GM06990 (cell line): ENCODE data around the gene CCNO.

Source experiments
- DNase-seq: peaks from one replicate; pipeline ENCODE4 v3.0.0-alpha.2; 2011; ENCODE audit not compliant: insufficient read length; ENCODE audit errors: extremely low read depth
- H3K27me3 ChIP-seq: replicated peaks from 2 replicates; pipeline ENCODE4 v1.6.0; 2011; ENCODE audit warnings: low read length; ENCODE audit not compliant: control insufficient read depth, insufficient read depth
- H3K36me3 ChIP-seq: 2 replicates; pipeline ENCODE4 v1.5.1; 2011; ENCODE audit warnings: low read length; ENCODE audit not compliant: control insufficient read depth, insufficient read depth
- H3K4me3 ChIP-seq: replicated peaks from 2 replicates; pipeline ENCODE4 v1.5.1; 2011; ENCODE audit warnings: low read depth, mild to moderate bottlenecking, control low read depth, low read length
- TF ChIP-seq, protein P1 (sequence below): IDR thresholded peaks from 2 replicates; pipeline ENCODE4 v1.5.1; 2011; ENCODE audit warnings: low read length, control low read depth, mild to moderate bottlenecking, inconsistent platforms; ENCODE audit not compliant: insufficient read depth, poor library complexity, severe bottlenecking

CCNO gene

GRCh38 chr5:55250064-55250463, 16.7 kb upstream of the CCNO start:
- Histone ChIP-seq H3K27me3 (no peaks in the 10 kb centered on the region), H3K4me3 (no peak overlapping the region), H3K36me3 (no peaks in the 10 kb centered on the region)
- DNase-seq, result no peak
- TF ChIP-seq, protein P1, sequence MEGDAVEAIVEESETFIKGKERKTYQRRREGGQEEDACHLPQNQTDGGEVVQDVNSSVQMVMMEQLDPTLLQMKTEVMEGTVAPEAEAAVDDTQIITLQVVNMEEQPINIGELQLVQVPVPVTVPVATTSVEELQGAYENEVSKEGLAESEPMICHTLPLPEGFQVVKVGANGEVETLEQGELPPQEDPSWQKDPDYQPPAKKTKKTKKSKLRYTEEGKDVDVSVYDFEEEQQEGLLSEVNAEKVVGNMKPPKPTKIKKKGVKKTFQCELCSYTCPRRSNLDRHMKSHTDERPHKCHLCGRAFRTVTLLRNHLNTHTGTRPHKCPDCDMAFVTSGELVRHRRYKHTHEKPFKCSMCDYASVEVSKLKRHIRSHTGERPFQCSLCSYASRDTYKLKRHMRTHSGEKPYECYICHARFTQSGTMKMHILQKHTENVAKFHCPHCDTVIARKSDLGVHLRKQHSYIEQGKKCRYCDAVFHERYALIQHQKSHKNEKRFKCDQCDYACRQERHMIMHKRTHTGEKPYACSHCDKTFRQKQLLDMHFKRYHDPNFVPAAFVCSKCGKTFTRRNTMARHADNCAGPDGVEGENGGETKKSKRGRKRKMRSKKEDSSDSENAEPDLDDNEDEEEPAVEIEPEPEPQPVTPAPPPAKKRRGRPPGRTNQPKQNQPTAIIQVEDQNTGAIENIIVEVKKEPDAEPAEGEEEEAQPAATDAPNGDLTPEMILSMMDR, result no peak

- H3K27me3 ChIP-seq, result peaks cover 2% of the 10 kb centered on the region; the same call in 1 of the 2 replicates
- TF ChIP-seq, protein P1, result no peak
- no peak for DNase-seq
Measured at GRCh38 chr5:55241746-55242145, 8.3 kb upstream of the CCNO start.

GRCh38 chr5:55236800-55237199, 3.4 kb upstream of the CCNO start:
- no peak for DNase-seq
- H3K27me3 ChIP-seq, result no peaks in the 10 kb centered on the region; the same call in 1 of the 2 replicates
- H3K4me3 ChIP-seq, result no peak overlapping the region
- H3K36me3 ChIP-seq, result no peaks in the 10 kb centered on the region
- TF ChIP-seq, protein P1, result no peak

More at GRCh38 chr5:55241746-55242145, 8.3 kb upstream of the CCNO start:
- Histone ChIP-seq H3K36me3 (no peaks in the 10 kb centered on the region), H3K4me3 (no peak overlapping the region)

- TF ChIP-seq, protein P1, result no peak
- H3K4me3 ChIP-seq, result peak overlapping the region; percentile 56
- H3K27me3 ChIP-seq, result no peaks in the 10 kb centered on the region; the same call in 1 of the 2 replicates
- DNase-seq, result no peak
- no peaks in the 10 kb centered on the region for H3K36me3 ChIP-seq
Measured at GRCh38 chr5:55234121-55234700, 803 bp upstream of the CCNO start.

- peak; percentile 37 for DNase-seq
- Histone ChIP-seq H3K36me3 (no peaks in the 10 kb centered on the region), H3K27me3 (peaks cover 1% of the 10 kb centered on the region), H3K4me3 (peak overlapping the region; percentile 56)
- TF ChIP-seq, protein P1, result no peak
Measured at GRCh38 chr5:55232271-55232984, 980 bp downstream of the CCNO start.
